OCI-LY1 (cell line): ENCODE results near the gene HSPA4.

Experiments
- CTCF ChIP-seq: fragments of 200-600 bp; sonication (generic), shearing (Covaris generic); IDR thresholded peaks from 2 replicates; pipeline ENCODE4 v1.5.1; 2017; ENCODE audit warnings: mild to moderate bottlenecking, antibody characterized with exemption, low read length, moderate library complexity, mixed read lengths
- EZH2 ChIP-seq: fragments of 200-600 bp; sonication (generic), shearing (Covaris generic); IDR thresholded peaks from 2 replicates; pipeline ENCODE4 v1.8.0; 2017; ENCODE audit warnings: borderline replicate concordance, mixed run types, mild to moderate bottlenecking, antibody characterized with exemption, low read length, moderate library complexity, mixed read lengths

GRCh38 chr5:133117166-133117911, 65.5 kb downstream of the HSPA4 start:
- TF ChIP-seq EZH2 (no peak), CTCF (no peak)
